Astrocyte (in vitro differentiated cells and primary cell): ENCODE measurements around the gene COMMD3.

Experiments
- CTCF ChIP-seq: IDR thresholded peaks from 2 replicates; pipeline ENCODE4 v1.5.1; 2011; ENCODE audit warnings: low read depth, mild to moderate bottlenecking, inconsistent platforms, low read length, moderate library complexity; ENCODE audit not compliant: insufficient read depth
- EZH2 ChIP-seq: IDR thresholded peaks from 2 replicates; pipeline ENCODE4 v1.6.1; 2012; ENCODE audit warnings: mild to moderate bottlenecking, low read length, inconsistent platforms; ENCODE audit not compliant: insufficient read depth

GRCh38 chr10:22309180-22310000 lies 6.8 kb upstream of the COMMD3 start:
- TF ChIP-seq CTCF (no peak), EZH2 (no peak)
